HG03378 (cell line): ENCODE data around the gene ZNF674.
A peak's percentile ranks its signal among the peaks of the same experiment; 100 is the strongest.
"Not testable (repeated sequence)": the region's sequence is repeated elsewhere in the genome, so short reads cannot be mapped to it uniquely, and the experiment has no call there.

Experiments
- ATAC-seq: cut with Tn5 transposase; IDR thresholded peaks from one replicate; pipeline ENCODE4 v1.9.1; 2021; ENCODE audit warnings: mild to moderate bottlenecking, moderate library complexity; ENCODE audit not compliant: unreplicated experiment

Gene ZNF674

GRCh38 chrX:46571423-46572339, 26.5 kb upstream of the ZNF674 start:
- ATAC-seq, result no peak

DNA sequence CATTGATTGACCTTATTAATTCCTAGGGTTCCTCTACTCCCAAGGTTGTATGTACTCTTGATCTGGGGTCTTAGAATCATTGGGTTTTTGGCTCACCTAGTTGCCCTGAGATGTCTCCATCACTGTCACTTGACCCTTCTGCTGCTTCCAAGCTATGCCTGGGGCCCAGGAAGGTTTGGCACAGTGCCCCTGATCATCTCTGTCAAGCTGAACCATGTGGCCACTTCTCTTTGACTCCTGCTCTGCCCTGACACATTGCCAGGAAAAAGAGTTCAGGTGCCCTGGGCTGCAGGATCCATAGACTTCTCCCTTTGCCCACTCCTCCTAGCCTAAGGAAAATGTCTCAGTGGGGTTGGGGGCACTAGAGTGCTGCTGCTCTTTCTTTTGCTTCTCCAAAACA, 24.4 kb upstream of the ZNF674 start:
- no peak for ATAC-seq

DNA sequence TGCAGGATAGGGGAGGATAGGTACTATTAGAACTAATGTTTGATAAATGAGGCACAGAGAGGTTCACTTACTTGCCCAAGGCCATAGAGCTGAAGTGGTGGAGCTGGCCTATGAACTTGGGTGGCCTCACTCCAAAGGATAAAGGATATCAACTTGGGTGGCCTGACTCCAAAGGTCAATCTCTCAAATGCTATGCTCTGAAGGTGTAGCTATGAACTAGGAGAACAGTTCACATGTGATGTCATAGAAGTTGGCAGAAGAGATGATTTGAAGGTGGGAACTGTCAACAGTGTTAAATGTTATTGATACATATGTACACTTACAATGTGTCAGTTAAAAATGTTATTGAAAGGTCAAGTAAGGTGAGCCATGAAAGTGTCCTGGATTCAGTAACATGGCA, 22.2 kb upstream of the ZNF674 start:
- no peak for ATAC-seq

- ATAC-seq, result peak; percentile 99
These were observed 16.8 kb upstream of the ZNF674 start for GRCh38 chrX:46561824-46562657.

DNA sequence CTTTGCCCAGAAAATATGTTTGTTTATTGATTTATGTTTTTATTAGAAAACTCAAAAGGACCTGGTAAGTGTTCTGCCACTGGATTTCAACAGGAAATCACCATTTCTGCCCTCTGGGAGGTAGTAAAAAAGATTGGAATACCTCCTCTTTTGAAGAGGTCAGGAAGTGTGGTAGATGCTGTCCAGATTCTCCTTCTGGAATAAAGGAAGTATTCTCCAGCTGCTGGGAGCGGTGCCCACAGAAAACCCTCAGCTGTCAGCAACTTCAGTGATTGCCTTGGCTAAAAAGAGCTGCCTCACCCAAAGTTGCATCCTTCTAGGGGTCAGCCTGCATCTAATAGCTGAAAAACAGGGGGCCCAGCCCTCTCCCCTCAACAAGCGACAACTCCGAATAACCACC, 13.8 kb upstream of the ZNF674 start:
- no peak for ATAC-seq

DNA sequence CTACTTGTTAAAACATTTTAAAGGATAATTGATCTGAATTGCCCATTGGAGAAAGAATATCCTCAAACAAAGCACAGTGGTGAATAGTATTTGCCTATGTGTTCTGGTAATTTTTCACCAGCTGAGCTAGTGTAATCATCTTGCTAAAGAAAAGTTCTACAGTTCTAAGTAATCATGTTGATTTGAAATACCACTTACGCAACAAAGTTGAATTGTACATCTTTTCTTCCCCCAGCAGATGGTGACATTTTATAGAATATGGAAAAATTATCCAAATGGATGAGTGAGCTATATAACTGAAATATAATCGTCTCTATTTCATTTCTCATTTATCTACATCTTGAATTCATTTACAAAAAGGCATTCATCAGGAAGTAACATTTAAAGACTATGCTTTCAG, 9.7 kb upstream of the ZNF674 start:
- no peak for ATAC-seq

GRCh38 chrX:46553935-46554334, 8.7 kb upstream of the ZNF674 start:
- no peak for ATAC-seq

- ATAC-seq, result no peak
These were observed 6.4 kb upstream of the ZNF674 start for GRCh38 chrX:46551494-46552128.

- no peak for ATAC-seq
These were observed 4.7 kb upstream of the ZNF674 start for GRCh38 chrX:46549914-46550313.

DNA sequence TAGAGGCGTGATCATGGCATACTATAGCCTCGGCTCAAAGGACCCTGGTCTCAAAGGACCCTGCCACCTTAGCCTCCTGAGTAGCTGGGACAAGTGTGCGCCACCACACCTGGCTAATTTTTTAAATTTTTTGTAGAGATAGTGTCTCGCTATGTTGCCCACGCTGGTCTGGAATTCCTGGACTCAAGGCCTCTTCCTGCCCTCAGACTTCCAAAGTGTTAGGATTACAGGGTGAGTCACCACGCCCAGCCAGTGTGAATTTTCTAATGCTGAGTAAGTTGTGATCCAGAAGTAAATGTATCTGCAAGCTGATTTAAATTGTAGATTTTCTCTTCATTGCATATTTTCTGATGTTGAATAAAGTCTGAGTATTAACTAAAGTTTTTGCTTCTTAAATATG, 2.6 kb upstream of the ZNF674 start:
- no peak for ATAC-seq

GRCh38 chrX:46544527-46544926, 694 bp downstream of the ZNF674 start:
- peak; percentile 19 for ATAC-seq

DNA sequence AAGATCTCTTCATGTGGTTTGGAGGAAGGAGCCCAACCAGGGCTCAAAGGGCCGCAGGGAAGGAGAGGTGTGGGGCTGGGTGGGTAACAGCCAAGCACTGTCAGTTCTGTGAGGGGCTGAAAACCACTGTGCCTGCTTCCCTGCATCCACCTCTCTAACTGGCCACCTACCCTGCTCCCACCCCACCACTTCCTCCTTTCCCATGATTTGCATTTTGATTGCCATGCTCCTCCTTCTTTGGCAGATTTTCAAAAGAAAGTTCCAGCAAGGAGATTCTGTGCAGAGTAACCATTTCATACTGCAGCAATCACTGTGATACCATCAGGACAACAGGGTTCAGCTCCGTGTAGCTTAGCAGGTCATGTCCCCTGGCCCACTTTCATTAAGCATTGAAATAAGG, 1.8 kb downstream of the ZNF674 start:
- ATAC-seq, result no peak

GRCh38 chrX:46531442-46531841, 13.8 kb downstream of the ZNF674 start:
- ATAC-seq, result no peak

- ATAC-seq, result not testable (repeated sequence)
These were observed 14.8 kb downstream of the ZNF674 start for GRCh38 chrX:46530404-46530908.

DNA sequence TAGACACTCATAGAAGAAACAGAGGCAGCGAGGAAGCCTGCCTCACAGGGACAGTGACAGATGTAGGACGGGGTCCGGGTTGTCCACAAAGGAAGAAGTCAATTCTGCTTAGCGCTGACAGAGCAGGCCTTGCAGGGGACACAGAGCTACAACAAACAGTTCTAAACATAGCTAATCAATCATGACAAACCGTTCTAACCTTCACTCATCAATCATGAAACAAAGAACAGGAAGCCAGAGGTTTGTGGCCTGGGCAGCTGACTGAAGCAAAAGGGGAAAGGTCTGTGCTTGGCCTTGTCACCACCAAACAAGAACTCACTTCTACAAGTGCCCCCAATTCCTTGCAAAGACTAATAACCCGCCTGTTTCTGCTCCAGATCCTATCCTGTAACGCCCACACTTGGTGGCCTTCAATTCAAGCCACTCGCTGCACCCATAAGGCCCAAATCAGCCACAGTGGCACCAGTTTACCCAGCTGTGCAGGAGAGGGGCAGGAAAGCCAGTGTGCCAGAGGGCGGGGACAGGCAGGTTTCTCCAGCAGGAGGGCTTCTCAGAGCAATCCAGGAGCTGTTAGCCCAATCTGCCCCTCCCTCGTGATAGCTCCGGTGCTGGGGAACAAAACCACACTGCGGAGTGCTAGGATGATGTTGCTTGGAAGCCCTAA, 15.3 kb downstream of the ZNF674 start:
- ATAC-seq, result not testable (repeated sequence)

DNA sequence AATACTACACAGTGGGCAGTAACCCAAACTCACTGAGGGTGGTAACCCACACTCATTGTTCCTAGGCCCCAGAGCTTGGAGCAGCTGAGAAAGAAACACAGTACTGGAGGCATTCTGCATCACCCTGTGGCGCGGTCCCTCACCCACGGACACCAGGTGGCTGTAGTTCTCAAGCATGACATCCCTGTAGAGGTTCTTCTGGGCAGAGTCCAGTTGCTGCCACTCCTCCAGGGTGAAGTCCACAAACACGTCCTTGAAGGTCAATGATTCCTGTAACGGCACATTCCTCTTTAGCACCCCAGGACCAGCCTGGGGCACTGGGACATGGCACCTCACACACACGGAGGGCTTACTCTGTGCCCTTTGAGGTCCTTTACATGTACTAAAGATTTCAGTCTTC, 16.6 kb downstream of the ZNF674 start:
- ATAC-seq, result not testable (repeated sequence)

DNA sequence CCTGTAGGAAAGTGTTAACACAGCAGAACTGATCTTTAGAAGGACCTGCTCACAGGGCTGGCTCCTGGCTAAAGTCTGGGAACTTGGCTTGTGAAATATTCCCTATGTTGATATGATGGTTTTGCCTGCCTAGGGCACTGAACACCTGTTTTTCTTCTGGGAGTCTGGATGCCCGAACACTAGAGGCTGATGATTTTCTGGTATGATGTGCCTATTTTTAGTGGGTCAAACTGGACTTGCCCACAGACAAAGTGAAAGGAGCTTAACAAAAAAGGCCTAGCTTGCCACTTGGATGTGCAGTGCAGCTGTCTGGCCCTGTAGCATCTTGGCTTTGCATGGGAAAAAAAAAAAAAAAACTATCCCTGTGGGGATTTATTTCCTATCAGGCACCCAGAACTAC, 39.1 kb downstream of the ZNF674 start:
- ATAC-seq, result no peak

DNA sequence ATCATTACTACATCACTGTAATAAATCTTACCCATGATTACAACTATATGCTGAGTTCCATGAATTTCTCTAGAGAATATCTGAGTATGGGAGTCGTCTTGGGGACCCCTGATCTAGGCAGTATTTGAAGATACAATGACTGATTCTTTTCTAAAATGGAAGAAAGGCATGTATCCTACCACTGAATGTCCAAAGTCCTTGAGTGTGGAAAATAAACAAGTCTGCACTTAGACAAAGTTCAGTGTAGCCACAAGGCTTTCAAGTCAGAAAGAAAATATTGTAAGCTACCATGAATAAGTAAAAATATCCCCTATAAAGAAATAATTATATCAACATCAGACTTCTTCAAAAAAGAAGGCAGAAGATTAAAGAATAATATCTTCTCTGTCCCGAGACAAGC, 42.4 kb downstream of the ZNF674 start:
- no peak for ATAC-seq

- ATAC-seq, result no peak
These were observed 45.2 kb downstream of the ZNF674 start for GRCh38 chrX:46500054-46500453.

DNA sequence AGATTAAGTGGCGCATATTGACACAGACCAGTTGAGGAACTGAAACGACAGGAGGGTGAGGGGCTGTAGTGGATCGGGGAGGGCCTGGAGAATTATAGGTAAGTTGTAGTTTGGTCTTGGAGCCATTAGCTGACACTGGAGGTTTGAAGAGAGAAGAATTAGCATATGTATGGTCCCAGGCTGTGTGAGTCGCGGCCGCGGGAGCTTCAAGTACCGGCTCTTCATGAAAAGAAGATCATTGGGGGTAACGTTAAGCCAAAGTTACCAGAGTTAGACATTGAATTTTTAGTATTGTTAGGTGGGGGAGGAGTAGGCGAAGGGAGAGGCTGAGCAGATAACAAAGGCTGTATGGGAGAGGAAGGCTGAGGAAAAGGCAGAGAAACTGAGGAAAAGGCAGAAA, 56.5 kb downstream of the ZNF674 start:
- no peak for ATAC-seq

GRCh38 chrX:46485897-46486296, 59.3 kb downstream of the ZNF674 start:
- no peak for ATAC-seq
